Activated CD4-positive, alpha-beta T cell treated with anti-CD3 and anti-CD28 coated beads for 36 hours (primary cell): Measurements from ENCODE around the gene DNASE1L3. TPM values are rescaled to one million over a fixed set of nuclear protein-coding genes. Genes with fewer than 3 reads are reported as not detected.
"Not testable (repeated sequence)": the region's sequence is repeated elsewhere in the genome, so short reads cannot be mapped to it uniquely, and the experiment has no call there.

ENCODE experiments used
- ATAC-seq: fragments of 200-7000 bp; cut with Tn5 transposase; one replicate; pipeline ENCODE4 v1.10.0; 2021; ENCODE audit warnings: mild to moderate bottlenecking, moderate library complexity
- CTCF ChIA-PET: fragments of 350-600 bp; sonication (Branson Sonifier 250); formaldehyde crosslinking; loops from one replicate; lab custom pipeline; 2021; ENCODE audit warnings: antibody characterized with exemption; lab: Charles Lee
- POLR2A ChIA-PET: fragments of 350-600 bp; sonication (Branson Sonifier 250); formaldehyde crosslinking; loops from one replicate; lab custom pipeline; 2021; ENCODE audit warnings: antibody characterized with exemption, inconsistent platforms; lab: Charles Lee
- DNase-seq: peaks from one replicate; pipeline ENCODE4 v3.0.0-alpha.2; 2020
- H3K27ac Mint-ChIP-seq: one replicate; pipeline ENCODE4 v1.8.0; 2021; ENCODE audit warnings: mixed read lengths
- H3K27me3 Mint-ChIP-seq: one replicate; pipeline ENCODE4 v1.8.0; 2021; ENCODE audit warnings: mixed read lengths
- H3K36me3 Mint-ChIP-seq: one replicate; pipeline ENCODE4 v1.8.0; 2021; ENCODE audit warnings: low read depth, mixed read lengths
- H3K4me1 Mint-ChIP-seq: one replicate; pipeline ENCODE4 v1.8.0; 2021; ENCODE audit warnings: mixed read lengths
- H3K4me3 Mint-ChIP-seq: one replicate; pipeline ENCODE4 v1.8.0; 2021; ENCODE audit warnings: mild to moderate bottlenecking, moderate library complexity, mixed read lengths
- H3K9me3 Mint-ChIP-seq: one replicate; pipeline ENCODE4 v1.8.0; 2021; ENCODE audit warnings: low read depth, mixed read lengths
- intact Hi-C, 2 experiments: fragments of 100-400 bp; cut with DNase I in 1 of 2; cut with micrococcal nuclease in 1 of 2; formaldehyde crosslinking; loops; one replicate each; pipeline versions ENCODE4 v1.14.2 to v1.15.1; 2022 to 2024; cut with DNase I, micrococcal nuclease
- total RNA-seq, 2 experiments: library from RNA; stranded (reverse); gene quantifications; one replicate each; pipeline ENCODE4 v1.2.3, GENCODE V29; 2021

DNASE1L3 gene
- total RNA-seq, 2 experiments from 2014 or later: not detected

- intact Hi-C loops: loop anchor here in 1 of 2 experiments (5.0 kb wide), 1 partner anchor 38 kb away; no protein-coding TSS in a partner anchor
Measured at GRCh38 chr3:58215317-58216025, 4.7 kb upstream of the DNASE1L3 start.

GRCh38 chr3:58214484-58215316 lies 3.9 kb upstream of the DNASE1L3 start:
- Mint-ChIP-seq H3K27me3 (peaks cover 7% of the 10 kb centered on the region), H3K36me3 (no peaks in the 10 kb centered on the region), H3K4me3 (peak overlapping the region; percentile 24), H3K9me3 (no peaks in the 10 kb centered on the region), H3K27ac (peak overlapping the region; percentile 70), H3K4me1 (peaks cover 36% of the 10 kb centered on the region)
- POLR2A ChIA-PET: interaction anchor here (0.7 to 1.0 kb wide), 2 partner anchors 1213 to 1249 kb away, joined by 3 read pairs; no protein-coding TSS in a partner anchor
- CTCF ChIA-PET: interaction anchor here (1.0 to 11.2 kb wide), 11 partner anchors 8 to 207 kb away, joined by 3 to 224 read pairs (median 5); partner anchors contain the start of genes ABHD6, FLNB, HTD2 and RPP14
- intact Hi-C loops: loop anchor here (1.0 to 5.0 kb wide), 5 partner anchors 8 to 121 kb away; partner anchors contain the start of genes ABHD6 (in 1 of the 2), HTD2 (in 1 of the 2) and RPP14 (in 1 of the 2)
- ATAC-seq (peak; percentile 97), DNase-seq (peak; percentile 76)

More at GRCh38 chr3:58215317-58216025, 4.7 kb upstream of the DNASE1L3 start:
- ATAC-seq (no peak), DNase-seq (no peak)
- ChIA-PET CTCF (interaction anchor here (0.6 to 11.2 kb wide), 10 partner anchors 8 to 366 kb away, joined by 3 to 224 read pairs (median 4); partner anchors contain the start of genes FLNB, HTD2 and RPP14), POLR2A (interaction anchor here (1.0 kb wide), 1 partner anchor 1212 kb away, joined by 3 read pairs; no protein-coding TSS in a partner anchor)
- H3K27me3 Mint-ChIP-seq: peaks cover 7% of the 10 kb centered on the region
- H3K36me3 Mint-ChIP-seq: no peaks in the 10 kb centered on the region
- H3K4me3 Mint-ChIP-seq: peak overlapping the region; percentile 24
- peaks cover 36% of the 10 kb centered on the region for H3K4me1 Mint-ChIP-seq
- H3K9me3 Mint-ChIP-seq: no peaks in the 10 kb centered on the region
- H3K27ac Mint-ChIP-seq: peak overlapping the region; percentile 70

- no peak overlapping the region for H3K4me3 Mint-ChIP-seq
- DNase-seq (no peak), ATAC-seq (no peak)
- no peaks in the 10 kb centered on the region for H3K36me3 Mint-ChIP-seq
- H3K4me1 Mint-ChIP-seq: peaks cover 22% of the 10 kb centered on the region
- POLR2A ChIA-PET: no interaction called here
- intact Hi-C loops: no loop called here
- CTCF ChIA-PET: interaction anchor here (0.7 to 11.2 kb wide), 2 partner anchors 10 to 21 kb away, joined by 3 to 224 read pairs; no protein-coding TSS in a partner anchor
- no peaks in the 10 kb centered on the region for H3K9me3 Mint-ChIP-seq
- H3K27ac Mint-ChIP-seq: no peak overlapping the region
- H3K27me3 Mint-ChIP-seq: peaks cover 7% of the 10 kb centered on the region
Measured at GRCh38 chr3:58209933-58210332, 839 bp downstream of the DNASE1L3 start.

- ChIA-PET CTCF (interaction anchor here (0.6 to 1.5 kb wide), 4 partner anchors 9 to 93 kb away, joined by 3 to 13 read pairs (median 6); no protein-coding TSS in a partner anchor), POLR2A (no interaction called here)
- Mint-ChIP-seq H3K9me3 (no peaks in the 10 kb centered on the region), H3K27me3 (peaks cover 11% of the 10 kb centered on the region), H3K4me3 (no peak overlapping the region), H3K4me1 (peaks cover 12% of the 10 kb centered on the region), H3K27ac (no peak overlapping the region), H3K36me3 (peaks cover 3% of the 10 kb centered on the region)
- no peak for ATAC-seq
- intact Hi-C loops: no loop called here
- DNase-seq: no peak
Measured at GRCh38 chr3:58207954-58208353, 2.8 kb downstream of the DNASE1L3 start.

- ChIA-PET CTCF (interaction anchor here (0.6 to 2.2 kb wide), 5 partner anchors 10 to 1197 kb away, joined by 3 to 13 read pairs (median 10); no protein-coding TSS in a partner anchor), POLR2A (interaction anchor here (0.5 kb wide), 1 partner anchor 21 kb away, joined by 4 read pairs; no protein-coding TSS in a partner anchor)
- Mint-ChIP-seq H3K4me3 (no peak overlapping the region), H3K27ac (peak overlapping the region; percentile 47), H3K36me3 (peaks cover 3% of the 10 kb centered on the region), H3K27me3 (peaks cover 13% of the 10 kb centered on the region), H3K4me1 (peaks cover 12% of the 10 kb centered on the region), H3K9me3 (peaks cover under 1% of the 10 kb centered on the region)
- ATAC-seq (peak; percentile 98), DNase-seq (peak; percentile 73)
- intact Hi-C loops: loop anchor here (1.0 kb wide), 1 partner anchor 8 kb away; no protein-coding TSS in a partner anchor
Measured at GRCh38 chr3:58206406-58207011, 4.3 kb downstream of the DNASE1L3 start.

GRCh38 chr3:58205981-58206380 lies 4.8 kb downstream of the DNASE1L3 start:
- Mint-ChIP-seq H3K4me1 (peaks cover 12% of the 10 kb centered on the region), H3K27me3 (peaks cover 13% of the 10 kb centered on the region), H3K36me3 (peaks cover 3% of the 10 kb centered on the region), H3K4me3 (no peak overlapping the region), H3K27ac (no peak overlapping the region), H3K9me3 (peaks cover 3% of the 10 kb centered on the region)
- POLR2A ChIA-PET: interaction anchor here (0.5 kb wide), 1 partner anchor 21 kb away, joined by 4 read pairs; no protein-coding TSS in a partner anchor
- CTCF ChIA-PET: interaction anchor here (0.6 to 2.2 kb wide), 2 partner anchors 11 to 1198 kb away, joined by 3 to 10 read pairs; no protein-coding TSS in a partner anchor
- DNase-seq (no peak), ATAC-seq (no peak)
- intact Hi-C loops: loop anchor here (1.0 kb wide), 1 partner anchor 8 kb away; no protein-coding TSS in a partner anchor

GRCh38 chr3:58204720-58205119 lies 6.1 kb downstream of the DNASE1L3 start:
- ChIA-PET CTCF (interaction anchor here (0.6 to 2.2 kb wide), 5 partner anchors 10 to 159 kb away, joined by 3 to 10 read pairs (median 6); no protein-coding TSS in a partner anchor), POLR2A (no interaction called here)
- no peak overlapping the region for H3K27ac Mint-ChIP-seq
- peaks cover 3% of the 10 kb centered on the region for H3K9me3 Mint-ChIP-seq
- H3K4me3 Mint-ChIP-seq: no peak overlapping the region
- H3K27me3 Mint-ChIP-seq: peaks cover 15% of the 10 kb centered on the region
- peaks cover 3% of the 10 kb centered on the region for H3K36me3 Mint-ChIP-seq
- H3K4me1 Mint-ChIP-seq: peaks cover 14% of the 10 kb centered on the region
- ATAC-seq (no peak), DNase-seq (no peak)
- intact Hi-C loops: no loop called here

- peaks cover 14% of the 10 kb centered on the region for H3K4me1 Mint-ChIP-seq
- peaks cover 18% of the 10 kb centered on the region for H3K27me3 Mint-ChIP-seq
- DNase-seq (no peak), ATAC-seq (no peak)
- H3K27ac Mint-ChIP-seq: no peak overlapping the region
- CTCF ChIA-PET: interaction anchor here (1.1 to 1.4 kb wide), 4 partner anchors 9 to 104 kb away, joined by 3 to 6 read pairs (median 5); partner anchors contain the start of genes HTD2 and RPP14
- POLR2A ChIA-PET: no interaction called here
- H3K4me3 Mint-ChIP-seq: no peak overlapping the region
- peaks cover 3% of the 10 kb centered on the region for H3K36me3 Mint-ChIP-seq
- intact Hi-C loops: no loop called here
- peaks cover 3% of the 10 kb centered on the region for H3K9me3 Mint-ChIP-seq
Measured at GRCh38 chr3:58203541-58203940, 7.2 kb downstream of the DNASE1L3 start.

- H3K4me3 Mint-ChIP-seq: no peak overlapping the region
- DNase-seq (no peak), ATAC-seq (no peak)
- peaks cover 14% of the 10 kb centered on the region for H3K4me1 Mint-ChIP-seq
- ChIA-PET POLR2A (no interaction called here), CTCF (interaction anchor here (0.7 to 1.4 kb wide), 5 partner anchors 10 to 105 kb away, joined by 3 to 6 read pairs (median 5); partner anchors contain the start of genes HTD2 and RPP14)
- intact Hi-C loops: no loop called here
- H3K9me3 Mint-ChIP-seq: peaks cover 3% of the 10 kb centered on the region
- H3K27ac Mint-ChIP-seq: no peak overlapping the region
- H3K27me3 Mint-ChIP-seq: peaks cover 16% of the 10 kb centered on the region
- peaks cover 3% of the 10 kb centered on the region for H3K36me3 Mint-ChIP-seq
Measured at GRCh38 chr3:58202917-58203360, 7.8 kb downstream of the DNASE1L3 start.

- H3K36me3 Mint-ChIP-seq, H3K4me3 Mint-ChIP-seq, ATAC-seq, H3K4me1 Mint-ChIP-seq, DNase-seq, H3K9me3 Mint-ChIP-seq, POLR2A ChIA-PET, intact Hi-C loops, H3K27ac Mint-ChIP-seq: not testable (repeated sequence)
- peaks cover 13% of the 10 kb centered on the region for H3K27me3 Mint-ChIP-seq
- CTCF ChIA-PET: interaction anchor here (0.5 to 1.0 kb wide), 4 partner anchors 9 to 1791 kb away, joined by 3 to 5 read pairs (median 3); no protein-coding TSS in a partner anchor
Measured at GRCh38 chr3:58201451-58201850, 9.3 kb downstream of the DNASE1L3 start.
